Superior temporal gyrus (tissue), 1 donor: ENCODE measurements around the gene MYO19.
"Not testable (repeated sequence)": the region's sequence is repeated elsewhere in the genome, so short reads cannot be mapped to it uniquely, and the experiment has no call there.

Experiments
- DNase-seq: peaks from one replicate; pipeline ENCODE4 v3.0.0-alpha.2; 2016; ENCODE audit errors: extremely low spot score

Gene MYO19

GRCh38 chr17:36529121-36529520 lies 5.5 kb downstream of the MYO19 start:
- no peak for DNase-seq

DNA sequence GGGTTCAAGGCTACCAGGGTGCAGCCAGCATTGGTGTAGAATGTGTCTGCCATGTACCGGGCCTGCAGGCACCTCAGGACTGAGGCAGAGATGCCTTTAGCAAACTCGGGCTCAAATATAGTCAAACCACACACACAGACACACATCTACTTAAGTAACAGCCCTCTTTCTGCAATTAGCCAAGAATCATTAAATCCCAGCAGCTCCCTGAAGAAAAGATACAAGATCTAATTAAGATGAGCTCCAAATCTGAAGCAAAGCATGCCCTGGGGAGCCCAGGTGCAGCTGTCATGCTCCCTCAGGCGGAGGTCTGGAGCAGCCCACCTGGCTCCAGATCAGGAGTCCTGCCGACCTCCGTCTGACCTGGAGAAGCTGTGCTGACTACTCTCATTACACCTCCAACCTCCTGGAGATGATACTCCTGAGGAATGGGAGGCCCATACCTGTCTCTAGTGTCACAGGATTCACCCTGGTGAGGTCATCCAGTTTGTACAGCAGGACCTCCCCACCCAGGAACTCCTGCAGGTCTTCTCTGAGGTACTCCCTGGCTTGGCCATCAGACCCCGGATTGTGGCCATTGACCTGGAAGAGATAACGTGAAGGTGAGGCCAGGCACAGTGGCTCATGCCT lies 6.9 kb downstream of the MYO19 start:
- no peak for DNase-seq

DNA sequence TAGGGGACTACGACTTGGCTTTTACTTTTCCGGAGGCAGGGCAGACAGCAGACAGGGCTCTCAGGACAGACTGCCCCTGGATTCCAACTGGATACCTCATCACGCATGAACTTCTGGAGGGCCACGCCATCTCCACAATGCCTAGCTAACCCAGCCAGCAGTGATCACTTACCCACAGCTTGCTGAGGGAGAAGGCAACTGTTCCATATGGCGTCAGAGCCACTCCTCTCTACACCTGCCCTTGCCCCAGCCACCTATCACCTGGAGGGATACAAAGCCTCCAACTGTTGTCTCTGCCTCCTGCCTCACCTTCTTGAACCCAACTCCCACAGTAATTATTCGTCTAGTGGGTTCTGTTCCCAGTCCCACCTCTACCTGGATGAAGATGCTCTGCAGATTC lies 8.8 kb downstream of the MYO19 start:
- no peak for DNase-seq

GRCh38 chr17:36525113-36525512 lies 9.6 kb downstream of the MYO19 start:
- DNase-seq: no peak

DNA sequence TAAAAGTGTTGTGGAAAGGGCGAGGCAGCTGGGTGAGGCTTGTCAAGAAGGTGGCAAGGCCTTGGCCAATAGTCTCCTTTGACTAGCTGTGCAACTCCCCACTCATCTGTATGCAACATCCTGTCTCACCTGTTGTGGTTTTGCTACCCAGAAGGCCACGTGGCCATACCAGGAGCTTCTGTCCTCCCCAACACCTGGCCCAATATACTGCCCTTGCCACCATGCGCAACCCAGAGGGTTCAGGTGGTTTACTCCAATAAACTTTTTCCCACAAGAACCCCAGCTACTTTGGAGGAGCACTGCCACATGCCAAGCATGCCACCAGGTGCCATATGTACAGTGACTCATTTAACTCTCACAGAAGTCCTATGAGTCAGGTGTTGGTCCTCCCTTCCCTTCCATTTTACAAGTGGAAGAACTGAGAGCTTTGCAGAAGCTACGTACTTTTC lies 10.2 kb downstream of the MYO19 start:
- DNase-seq: no peak

- DNase-seq: no peak
Observed at GRCh38 chr17:36523113-36523512, 11.6 kb downstream of the MYO19 start.

GRCh38 chr17:36515837-36516236 lies 18.8 kb downstream of the MYO19 start:
- no peak for DNase-seq

GRCh38 chr17:36514856-36515255 lies 19.8 kb downstream of the MYO19 start:
- no peak for DNase-seq

DNA sequence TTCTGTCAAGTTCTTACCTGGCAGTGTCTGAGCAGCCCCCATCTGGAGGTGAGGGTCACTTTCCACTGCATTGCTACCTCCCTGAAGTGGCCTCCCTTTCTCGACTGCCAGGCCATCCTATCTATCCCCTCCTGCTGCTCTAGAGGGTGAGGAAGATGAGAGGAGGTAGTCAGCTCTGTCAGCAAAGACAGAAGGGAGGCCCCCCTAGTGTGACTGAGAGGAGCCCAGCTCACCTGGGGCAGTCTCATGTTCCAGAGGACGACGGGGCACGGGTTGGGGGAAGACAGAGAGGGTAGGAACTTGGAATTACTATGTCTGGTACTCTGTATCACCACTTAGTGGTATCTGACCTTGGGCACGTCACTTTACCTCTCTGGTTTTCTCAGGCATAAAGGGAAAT lies 22.0 kb downstream of the MYO19 start:
- DNase-seq: no peak

GRCh38 chr17:36511216-36511615 lies 23.5 kb downstream of the MYO19 start:
- no peak for DNase-seq

- no peak for DNase-seq
Observed at GRCh38 chr17:36510636-36511035, 24.0 kb downstream of the MYO19 start.

DNA sequence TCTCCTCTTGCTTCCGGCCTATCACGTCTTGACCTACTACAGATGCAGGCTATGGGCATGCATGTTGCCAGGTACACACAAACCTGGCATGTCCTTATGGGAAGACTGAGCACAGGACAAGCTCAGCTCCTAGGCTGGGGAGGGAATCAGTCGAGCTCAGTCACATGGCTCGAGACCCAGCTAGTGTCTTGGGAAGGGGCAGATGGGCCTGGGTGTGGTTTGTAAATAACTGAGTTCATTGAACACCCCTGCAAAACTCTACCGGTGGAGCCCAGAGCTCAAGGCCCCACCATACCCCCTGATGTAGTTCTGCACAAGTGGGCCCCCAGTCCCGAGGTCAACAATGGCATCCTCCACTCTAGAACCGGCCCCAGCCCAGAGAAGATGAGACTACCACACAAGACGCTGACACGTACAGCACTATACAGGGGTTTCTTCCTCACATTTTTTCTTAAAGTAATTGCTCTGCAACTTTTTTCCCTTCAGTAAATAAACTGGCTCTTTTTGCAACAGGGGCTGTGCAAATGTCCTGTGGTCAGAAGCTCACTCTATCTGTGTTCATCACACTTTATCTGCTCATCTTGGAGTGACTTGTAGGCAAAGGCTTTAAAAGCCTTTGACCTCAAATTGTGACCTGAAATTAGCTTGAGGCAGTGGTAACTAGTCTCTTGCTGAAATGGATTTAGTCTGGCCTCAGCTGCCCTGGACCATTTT lies 25.2 kb downstream of the MYO19 start:
- DNase-seq: no peak

DNA sequence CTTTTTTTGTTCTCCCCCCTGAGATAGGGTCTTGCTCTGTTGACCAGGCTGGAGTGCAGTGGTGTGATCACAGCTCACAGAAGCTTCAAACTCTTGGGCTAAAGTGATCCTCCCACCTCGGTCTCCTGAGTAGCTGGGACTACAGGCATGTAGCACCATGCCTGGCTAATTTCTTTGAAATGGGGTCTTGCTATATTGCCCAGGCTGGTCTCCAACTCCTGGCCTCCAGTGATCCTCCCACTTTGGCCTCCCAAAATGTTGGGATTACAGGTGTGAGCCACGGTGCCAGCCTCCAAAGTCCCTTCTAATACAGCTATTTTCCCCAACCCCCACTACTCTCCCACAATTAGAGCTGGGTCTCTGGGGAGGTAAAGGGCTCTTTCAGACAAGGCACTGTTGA lies 26.2 kb downstream of the MYO19 start:
- DNase-seq: not testable (repeated sequence)

DNA sequence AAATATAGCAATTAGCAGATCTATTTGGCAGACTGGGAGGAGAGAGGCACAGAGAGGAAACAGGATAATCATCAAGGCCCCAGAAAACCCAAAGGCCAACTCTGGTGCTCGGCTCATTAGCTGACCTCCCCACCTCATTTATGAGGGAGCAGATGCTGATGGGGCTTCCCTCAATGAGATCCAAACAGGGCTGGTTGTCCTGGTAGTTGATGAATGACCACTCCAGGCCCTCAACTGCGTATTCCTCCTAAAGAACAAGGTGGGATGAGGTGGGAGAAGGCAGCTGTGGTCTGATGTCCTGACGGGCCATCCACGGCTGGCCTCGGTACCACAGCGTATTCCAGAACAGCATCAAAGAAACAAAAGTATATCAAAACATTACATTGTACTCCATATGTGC lies 27.4 kb downstream of the MYO19 start:
- no peak for DNase-seq

DNA sequence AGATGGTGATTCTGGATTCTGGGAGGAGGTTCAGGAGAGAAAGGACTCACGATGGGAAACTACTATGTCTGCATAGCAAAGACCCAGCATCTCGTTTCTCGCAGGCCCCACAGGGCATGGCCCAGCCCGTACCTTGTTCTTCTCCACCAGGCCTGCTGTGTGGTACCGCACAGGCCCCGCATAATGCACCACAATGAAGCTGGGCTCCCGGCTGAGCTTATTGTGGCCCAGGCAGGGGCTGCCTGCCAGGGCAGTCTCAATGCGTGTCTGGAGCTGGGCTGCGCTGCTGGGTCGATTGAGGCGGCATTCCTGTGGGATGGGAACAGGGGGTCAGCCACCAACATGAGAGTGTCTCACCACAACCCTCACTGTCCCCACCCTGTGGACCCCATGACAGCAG lies 27.8 kb downstream of the MYO19 start:
- DNase-seq: no peak

- no peak for DNase-seq
Observed at GRCh38 chr17:36506249-36506826, 28.3 kb downstream of the MYO19 start.

- DNase-seq: no peak
Observed at GRCh38 chr17:36505171-36505570, 29.5 kb downstream of the MYO19 start.

GRCh38 chr17:36504156-36504545 lies 30.5 kb downstream of the MYO19 start:
- no peak for DNase-seq

DNA sequence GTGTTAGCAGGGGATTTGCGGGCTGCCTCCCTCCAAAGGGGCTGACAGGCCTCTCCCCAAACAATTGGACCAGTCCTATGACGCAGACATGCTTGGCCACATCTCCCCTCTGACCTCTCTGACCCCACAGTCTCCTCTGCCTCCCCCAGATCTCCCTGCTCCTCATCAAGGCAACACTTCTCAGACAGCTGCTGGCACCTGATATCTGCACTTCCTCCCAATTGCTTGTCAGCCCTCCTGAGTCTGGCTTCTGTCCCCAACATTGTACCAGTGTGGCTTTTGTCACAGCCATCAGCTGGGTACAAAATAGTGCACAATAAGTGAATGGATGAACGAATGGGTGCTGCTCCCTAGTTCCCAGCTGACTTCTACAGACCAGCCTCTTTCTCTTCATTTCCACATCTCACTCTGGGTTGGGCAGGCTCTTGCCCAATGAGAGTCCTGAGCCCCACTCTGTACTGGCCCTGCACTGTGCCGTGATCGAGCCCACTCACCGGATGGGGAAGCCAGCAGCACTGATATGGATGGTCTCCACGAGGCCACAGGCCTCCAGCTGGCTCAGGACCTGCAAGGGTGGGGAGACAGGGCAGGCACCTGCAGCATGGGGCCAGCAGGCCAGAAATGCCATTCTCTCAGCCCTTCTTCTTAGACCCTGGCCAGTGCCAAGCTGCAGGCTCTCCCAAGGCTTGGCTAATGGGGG lies 31.1 kb downstream of the MYO19 start:
- no peak for DNase-seq

GRCh38 chr17:36501963-36502362 lies 32.7 kb downstream of the MYO19 start:
- no peak for DNase-seq

- DNase-seq: no peak
Observed at GRCh38 chr17:36501351-36501750, 33.3 kb downstream of the MYO19 start.

DNA sequence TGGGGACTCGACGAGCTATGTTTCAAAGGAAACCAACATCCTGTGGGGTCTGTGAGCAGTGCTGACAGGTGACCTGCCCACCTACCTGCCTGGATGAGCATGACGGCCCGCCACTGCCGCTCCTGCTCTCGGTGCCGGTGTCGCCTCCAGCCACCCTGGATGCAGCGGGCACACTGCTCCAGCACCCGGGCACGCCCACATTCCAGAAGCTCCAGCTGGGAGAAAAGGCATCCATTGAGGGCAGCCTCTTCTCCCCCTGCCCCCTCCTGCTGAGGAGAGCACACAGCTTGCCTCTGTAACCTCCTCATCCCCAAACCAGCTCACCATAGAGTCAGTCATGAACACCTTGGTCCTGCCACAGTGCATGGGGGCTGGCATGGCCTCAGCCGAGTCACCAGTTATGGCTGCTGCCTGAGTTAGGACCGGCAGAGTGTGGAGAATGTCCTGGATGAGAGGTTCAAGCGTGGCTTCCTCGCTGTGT lies 33.9 kb downstream of the MYO19 start:
- no peak for DNase-seq
